ENCODE measurements around the gene THAP5.

GRCh38 chr7:108557617-108558016, 11.9 kb downstream of the THAP5 start:
- TF ChIP-seq POLR2A (IDR thresholded peaks at IDR 0.05), result no peak
- TF ChIP-seq CTCF (IDR thresholded peaks at IDR 0.05), result no peak

Measured in thyroid gland (tissue), 4 donors.